Measurements from ENCODE around the gene C6orf132. TPM values are rescaled to one million over a fixed set of nuclear protein-coding genes. Genes with fewer than 3 reads are reported as not detected.
"Not testable (repeated sequence)": the region's sequence is repeated elsewhere in the genome, so short reads cannot be mapped to it uniquely, and the experiment has no call there.

C6orf132 gene
- total RNA-seq, 1 donor from 2014 or later, result 6.9 TPM

DNA sequence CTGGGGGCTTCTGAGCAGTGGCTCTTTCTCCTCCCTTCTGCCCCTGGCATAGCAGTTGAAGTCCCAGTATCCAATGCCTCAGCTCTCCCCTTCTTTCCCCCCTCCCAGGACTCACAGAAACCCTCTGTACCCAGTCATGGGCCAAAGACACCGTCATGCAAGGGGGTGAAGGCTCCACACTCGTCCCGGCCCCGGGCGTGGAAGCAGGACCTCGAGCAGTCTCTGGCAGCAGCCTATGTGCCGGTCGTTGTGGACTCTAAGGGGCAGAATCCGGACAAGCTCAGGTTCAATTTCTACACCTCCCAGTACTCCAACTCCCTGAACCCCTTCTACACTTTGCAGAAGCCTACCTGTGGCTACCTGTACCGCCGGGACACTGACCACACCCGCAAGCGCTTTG is 20.4 kb upstream of the C6orf132 start:
- no peak for DNase-seq (ENCODE audit: low read depth)

DNA sequence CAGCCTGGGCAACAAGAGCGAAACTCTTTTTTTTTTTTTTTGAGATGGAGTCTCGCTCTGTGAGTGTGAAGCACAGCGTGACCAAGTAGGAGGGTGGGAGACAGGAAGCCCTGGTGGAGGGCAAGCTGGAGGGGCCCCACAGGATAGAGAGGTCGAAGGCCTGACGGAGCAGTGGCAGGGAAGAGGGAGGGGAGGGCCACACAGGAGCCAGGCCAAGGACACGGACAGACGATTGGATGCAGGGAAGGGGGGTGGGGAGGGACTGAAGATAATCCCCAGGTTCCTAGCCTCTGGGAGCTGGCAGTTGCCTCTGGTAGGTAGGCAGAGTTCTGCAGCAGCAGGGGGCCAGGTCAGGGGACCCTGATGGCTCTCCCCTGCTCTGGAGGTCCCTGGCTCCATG is 20.0 kb upstream of the C6orf132 start:
- DNase-seq (ENCODE audit: low read depth), result no peak

DNA sequence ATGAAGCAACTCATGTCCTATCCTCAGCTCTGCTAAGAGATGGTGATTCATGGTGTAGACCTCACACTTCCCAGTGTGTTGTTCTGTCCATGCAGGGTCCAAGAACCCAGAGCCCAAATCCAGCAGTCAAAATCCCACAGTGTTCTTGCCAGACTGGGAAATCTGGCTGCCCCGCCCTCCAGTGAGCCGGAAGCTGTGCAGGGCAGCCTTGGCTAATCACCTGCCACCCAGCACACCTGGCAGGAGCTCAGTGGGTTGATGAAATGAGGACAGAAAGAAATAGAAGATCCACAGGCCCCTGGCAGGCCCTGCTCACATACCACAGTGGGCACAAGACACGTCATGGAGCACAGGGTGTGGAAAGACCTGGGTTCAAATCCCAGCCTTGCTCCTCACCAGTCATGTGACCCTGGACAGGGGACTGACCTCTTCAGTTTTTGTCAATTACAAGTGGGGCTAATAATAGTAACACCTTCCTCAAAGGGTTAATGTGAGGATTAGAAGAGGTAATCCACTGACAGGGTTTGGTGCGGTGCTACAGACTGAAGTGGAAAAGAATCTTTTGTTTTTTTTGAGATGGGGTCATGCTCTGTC is 17.1 kb upstream of the C6orf132 start:
- no peak for DNase-seq (ENCODE audit: low read depth)

DNA sequence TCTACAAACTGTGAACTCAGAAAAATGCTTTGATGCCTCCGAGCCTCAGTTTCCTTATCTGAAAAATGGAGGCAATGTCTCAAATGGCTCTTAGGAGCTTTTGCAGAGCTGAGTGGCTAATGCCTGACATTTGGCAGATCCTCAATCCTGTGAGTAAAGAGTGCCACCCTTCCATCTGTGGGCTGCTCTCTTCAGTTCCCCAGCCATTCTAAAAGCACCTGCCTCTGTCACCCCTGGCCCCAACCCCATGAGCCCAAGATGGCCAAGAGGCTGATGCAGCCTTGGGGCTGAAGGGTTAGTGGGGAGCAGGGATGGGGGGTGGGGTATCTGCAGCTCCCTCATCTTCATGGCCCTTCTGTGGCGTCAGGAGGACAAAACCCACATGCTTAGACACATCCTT is 16.2 kb upstream of the C6orf132 start:
- DNase-seq (ENCODE audit: low read depth), result no peak

DNA sequence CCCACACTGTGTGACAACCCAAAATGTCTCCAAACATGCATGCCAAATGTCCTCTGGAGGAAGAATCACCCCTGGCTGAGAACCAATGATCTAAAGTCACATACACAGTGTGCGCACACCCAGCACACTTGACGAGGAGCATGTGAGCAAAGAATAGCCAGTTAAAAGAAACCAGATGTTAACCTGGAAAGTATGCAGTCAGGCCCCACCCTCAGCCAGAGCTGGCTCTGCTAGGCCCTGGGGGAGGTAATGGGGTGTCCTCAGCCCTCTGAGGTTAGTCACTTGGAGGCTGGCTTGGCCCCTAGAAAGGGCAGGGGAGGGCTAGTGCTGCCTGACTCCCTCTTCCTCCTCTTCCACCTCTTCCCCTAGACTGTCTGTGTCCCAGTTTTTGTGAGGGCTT is 15.6 kb upstream of the C6orf132 start:
- no peak for DNase-seq (ENCODE audit: low read depth)

DNA sequence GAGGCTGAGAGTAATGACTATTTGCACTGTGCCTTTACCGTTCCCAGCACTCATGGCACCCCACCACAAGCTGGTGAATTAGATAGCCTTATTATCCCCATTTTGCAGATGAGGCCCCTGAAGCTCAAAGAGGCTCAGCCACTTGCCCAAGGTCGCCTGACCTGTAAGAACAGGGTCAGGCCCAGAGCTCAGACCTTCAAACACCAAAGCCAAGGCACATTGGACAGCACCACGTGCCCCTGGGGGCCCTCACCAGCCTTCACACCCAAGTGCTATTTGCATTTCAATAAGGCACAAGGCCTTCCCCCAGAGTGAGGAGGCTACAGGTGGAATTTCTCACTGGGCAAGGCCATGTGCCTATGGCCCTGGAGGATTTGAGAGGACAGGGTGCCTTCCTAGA is 14.2 kb upstream of the C6orf132 start:
- DNase-seq (ENCODE audit: low read depth), result no peak

DNA sequence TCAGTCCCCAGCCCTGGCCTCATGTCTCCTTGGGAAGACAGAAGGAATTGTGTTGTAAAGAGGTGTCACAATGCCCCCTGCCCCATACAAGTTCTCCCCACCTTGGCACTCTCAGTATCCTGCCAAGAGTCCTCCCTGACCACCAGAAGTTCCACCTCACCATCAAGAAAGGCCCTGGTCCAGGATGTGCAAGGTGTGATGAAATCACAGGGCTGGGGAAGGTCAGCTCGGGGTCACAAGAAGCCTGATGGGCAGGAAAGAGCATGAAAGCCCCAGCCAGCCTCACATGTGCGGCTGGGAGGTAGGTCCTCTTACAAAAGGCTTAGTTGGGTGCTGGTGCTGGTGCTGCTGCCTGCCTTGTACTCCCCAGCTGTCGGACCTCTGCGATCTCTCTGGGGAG is 12.9 kb upstream of the C6orf132 start:
- DNase-seq (ENCODE audit: low read depth), result no peak

DNA sequence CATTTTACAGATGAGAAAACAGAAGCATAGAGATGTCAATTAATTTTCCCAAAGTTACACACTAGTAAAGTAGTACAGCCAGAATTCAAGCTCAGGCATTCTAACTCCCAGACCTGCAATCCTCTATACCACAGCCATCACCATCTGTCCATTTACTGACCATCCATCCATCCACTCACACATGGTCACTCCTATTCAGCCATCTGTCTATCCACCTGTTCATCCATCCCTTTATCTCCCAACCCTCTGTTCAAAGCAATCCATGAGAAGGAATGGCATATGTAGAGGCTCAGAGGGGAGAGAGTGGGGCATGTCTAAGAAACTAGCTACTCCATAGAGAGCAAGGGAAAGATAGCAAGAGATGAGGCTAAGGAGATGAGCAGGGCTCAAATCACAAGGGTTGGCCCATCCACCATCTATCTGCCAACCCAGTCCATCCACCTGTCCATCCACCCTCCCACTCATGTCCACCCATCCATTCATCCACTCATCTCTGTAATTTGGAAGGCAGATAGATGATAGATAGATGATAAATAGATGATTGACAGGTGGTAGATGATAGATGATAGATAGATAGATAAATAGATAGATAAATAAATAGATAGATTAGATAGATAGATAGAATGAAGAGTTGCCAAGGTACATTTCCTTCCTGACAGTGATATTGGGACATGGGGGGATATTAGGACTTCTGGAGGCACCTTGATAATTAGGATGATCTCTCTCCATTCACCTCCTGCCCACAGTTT is 12.2 kb upstream of the C6orf132 start:
- no peak for DNase-seq (ENCODE audit: low read depth)

DNA sequence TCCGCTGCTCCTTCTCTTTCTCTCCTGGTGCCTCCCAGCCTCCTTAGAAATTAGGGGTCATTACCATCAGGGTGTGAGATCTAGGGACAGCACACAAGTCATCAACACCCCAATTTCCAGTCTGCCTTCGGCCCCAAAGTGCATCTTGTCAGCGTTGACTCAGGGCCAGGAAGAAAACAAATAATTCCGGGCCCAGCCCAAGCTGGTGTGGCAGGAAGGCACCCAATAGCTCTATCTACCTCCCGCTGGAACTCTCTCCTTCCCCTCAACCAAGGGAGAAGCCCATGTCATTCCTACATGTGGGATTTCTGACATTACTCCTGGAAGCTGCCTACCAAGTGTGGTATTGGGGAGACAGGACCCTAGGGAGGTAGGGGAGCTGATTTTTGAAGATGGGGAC is 11.5 kb upstream of the C6orf132 start:
- no peak for DNase-seq (ENCODE audit: low read depth)

DNA sequence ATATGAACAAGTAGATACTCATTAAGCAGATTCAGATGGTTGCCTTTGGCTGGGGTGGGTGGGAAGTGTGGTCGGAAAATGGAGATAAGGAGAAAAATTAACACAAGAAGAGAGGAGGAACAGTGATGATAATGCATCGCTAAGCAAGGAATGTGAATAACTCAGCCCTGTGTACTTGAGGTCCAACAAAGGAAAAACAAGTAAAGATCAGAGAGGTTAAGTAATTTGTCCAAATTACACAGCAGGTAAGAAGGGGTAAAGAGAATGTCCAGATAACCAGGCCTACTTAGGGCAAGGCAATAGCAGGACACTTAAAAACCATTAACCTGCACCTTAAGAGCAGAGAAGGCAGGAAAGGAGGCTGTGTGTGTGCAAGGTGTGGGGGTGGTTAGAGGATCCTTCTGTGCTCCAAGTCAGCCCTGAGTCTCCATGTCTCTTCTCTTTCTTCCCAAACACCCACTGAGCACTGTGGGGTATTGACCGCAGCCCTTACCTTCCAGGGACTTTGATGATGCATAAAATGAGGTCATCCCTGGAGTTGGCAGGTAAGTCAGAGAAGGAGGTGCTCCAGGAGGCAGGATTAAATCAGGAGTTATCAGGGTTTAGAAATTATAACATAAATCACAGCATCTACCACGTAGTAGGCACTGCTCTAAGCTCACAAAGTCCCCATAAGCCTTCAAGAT is 10.3 kb upstream of the C6orf132 start:
- not testable (repeated sequence) for DNase-seq (ENCODE audit: low read depth)

DNA sequence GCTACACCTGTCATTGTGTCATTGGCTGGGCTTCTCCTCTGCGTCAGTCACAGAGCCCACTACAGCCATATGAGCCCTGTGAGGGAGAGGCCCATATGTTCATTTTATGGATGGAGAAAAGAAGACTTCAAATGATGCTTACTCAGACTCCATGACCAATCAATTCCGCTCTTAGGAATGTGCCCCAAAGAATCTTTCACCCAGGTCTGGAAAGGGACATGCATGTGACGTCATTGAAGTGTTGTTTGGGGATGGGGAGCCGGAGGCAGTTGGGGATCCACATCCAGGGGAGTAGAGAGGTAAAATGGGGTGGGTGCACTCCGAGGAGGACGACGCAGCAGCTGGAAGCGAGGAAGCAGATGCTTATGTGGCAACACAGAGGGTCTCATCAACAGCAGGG is 9.6 kb upstream of the C6orf132 start:
- DNase-seq (ENCODE audit: low read depth), result no peak

DNA sequence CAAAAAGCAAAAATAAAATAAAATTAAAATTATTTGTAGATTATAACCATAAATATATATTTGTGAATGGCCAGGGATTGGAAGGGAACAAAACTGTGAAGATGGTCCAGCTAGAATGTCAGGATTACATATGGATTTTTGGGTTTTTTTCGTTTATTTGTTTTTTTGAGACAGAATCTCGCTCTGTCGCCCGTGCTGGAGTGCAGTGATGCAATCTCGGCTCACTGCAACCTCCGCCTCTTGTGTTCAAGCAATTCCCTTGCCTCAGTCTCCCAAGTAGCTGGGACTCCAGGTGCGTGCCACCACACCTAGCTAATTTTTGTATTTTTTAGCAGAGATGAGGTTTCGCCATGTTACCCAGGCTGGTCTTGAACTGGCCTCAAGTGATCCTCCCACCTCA is 7.8 kb upstream of the C6orf132 start:
- no peak for DNase-seq (ENCODE audit: low read depth)

DNA sequence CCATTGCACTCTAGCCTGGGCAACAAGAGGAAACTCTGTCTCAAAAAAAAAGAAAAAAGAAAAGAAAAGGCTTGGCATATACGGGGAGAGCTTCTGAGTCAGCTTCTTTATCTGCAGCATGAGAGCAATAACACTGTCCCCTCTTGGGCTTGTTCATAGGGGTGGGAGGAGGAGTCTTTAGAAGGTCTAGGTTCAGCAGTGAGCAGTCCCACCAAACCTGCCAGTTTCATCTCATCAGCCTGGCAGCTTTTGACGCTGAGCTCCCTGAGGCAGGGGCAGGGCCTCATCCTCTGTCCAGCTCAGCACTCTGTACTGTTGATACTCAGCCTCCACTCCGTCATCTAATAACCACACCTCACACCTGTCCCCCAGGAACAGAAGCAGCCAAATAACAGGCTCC is 5.6 kb upstream of the C6orf132 start:
- no peak for DNase-seq (ENCODE audit: low read depth)

DNA sequence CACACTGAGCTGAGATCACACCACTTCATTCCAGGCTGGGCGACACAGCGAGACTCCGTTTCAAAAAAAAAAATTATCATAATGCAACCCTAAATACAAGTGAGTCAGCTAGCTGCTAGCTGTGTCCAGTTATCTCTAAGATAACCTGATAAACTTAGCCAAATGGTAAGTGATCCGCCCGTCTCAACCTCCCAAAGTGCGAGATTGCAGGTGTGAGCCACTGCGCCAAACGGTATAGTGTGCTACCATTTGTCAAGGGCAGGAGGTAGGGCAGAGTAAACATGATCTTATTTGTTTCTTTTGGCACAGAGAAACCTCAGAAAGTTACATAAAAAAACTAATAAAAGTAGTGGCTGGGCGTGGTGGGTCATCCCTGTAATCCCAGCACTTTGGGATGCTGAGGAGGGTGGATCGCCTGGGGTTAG is 4.7 kb upstream of the C6orf132 start:
- no peak for DNase-seq (ENCODE audit: low read depth)

DNA sequence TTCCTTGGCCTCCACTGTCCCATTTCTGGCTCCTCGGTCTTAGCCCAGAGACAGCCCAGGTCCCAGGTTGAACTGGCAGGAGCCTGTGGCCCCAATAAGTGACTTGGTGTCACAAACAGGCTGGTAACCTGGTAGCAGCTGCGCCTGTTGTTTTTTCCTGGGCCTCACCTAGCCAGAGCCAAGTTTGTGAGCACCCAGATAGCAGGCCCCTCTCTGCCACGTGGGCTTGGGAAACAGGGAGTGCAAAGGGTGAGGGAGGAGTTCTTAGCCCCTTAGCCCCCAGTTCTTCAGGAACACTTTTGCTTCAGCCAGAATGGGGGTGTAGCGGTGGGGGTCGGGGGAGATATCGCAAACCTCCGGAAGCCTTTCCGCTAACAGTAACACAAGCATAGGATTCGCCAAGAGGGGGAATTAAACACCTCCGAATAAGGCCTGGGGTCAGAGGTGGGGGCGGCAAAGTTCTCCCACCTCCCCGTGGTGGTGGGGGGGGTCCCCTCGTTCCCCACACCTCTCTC is 760 bp downstream of the C6orf132 start:
- DNase-seq (ENCODE audit: low read depth), result no peak

DNA sequence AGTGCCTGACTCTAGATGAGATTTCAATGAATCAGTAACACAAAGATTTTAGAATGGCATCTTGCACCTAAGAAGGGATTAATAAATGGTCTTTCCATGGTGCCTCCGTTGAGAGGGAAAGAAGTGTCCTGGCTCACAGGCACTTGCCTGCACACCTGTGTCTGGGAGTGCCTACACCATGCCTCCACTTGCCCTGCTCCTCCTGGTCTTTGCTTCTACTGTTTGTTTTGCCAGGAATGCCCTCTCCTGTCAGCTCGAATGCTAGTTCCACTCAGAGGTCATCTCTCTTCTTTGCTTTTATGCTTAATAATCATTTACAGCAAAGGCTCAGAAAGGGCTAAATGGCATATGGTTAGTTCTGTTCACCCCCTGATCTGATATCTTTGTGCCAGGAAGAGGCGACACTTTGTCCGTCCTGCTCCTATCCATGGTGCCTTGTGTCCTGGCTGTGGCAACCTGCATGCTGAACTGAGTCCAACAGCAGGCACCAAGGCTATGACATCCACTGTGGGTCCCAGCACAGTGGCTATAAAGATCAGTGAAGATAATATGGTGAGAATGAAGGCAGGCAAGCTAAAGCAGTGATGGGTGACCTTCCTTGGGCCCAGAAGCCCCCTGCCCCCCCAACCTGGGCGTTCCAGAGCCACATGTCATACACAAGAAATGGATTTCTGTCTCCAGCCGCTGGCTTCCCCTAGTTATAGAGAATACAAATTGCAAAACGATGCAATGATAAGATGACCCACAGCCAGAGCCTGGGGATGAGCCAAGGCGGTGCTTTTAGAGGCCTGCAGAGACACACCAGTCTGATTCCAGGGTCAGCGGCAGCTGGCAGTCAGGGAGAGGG is 1.4 kb downstream of the C6orf132 start:
- DNase-seq (ENCODE audit: low read depth), result no peak

DNA sequence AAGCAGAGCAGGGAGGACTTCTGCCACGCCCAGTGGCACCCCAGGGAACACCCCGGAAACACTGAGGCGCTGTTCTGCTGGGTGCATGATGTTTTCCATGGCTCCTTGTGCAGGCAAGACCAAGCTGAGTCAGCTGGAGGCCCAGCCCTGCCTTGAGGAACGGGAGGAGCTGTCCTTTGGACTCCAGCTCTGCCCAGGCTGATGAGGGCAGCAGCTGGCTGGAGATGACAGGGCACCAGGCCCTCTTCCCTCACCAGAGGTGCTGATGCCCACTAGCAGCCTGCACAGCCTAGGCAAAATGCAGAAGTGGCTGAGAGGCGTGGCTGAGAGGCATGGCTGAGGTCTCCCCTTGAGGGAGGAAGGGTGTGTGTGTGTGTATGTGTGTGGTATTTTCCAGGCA is 2.4 kb downstream of the C6orf132 start:
- peak; percentile 67 for DNase-seq (ENCODE audit: low read depth)

DNA sequence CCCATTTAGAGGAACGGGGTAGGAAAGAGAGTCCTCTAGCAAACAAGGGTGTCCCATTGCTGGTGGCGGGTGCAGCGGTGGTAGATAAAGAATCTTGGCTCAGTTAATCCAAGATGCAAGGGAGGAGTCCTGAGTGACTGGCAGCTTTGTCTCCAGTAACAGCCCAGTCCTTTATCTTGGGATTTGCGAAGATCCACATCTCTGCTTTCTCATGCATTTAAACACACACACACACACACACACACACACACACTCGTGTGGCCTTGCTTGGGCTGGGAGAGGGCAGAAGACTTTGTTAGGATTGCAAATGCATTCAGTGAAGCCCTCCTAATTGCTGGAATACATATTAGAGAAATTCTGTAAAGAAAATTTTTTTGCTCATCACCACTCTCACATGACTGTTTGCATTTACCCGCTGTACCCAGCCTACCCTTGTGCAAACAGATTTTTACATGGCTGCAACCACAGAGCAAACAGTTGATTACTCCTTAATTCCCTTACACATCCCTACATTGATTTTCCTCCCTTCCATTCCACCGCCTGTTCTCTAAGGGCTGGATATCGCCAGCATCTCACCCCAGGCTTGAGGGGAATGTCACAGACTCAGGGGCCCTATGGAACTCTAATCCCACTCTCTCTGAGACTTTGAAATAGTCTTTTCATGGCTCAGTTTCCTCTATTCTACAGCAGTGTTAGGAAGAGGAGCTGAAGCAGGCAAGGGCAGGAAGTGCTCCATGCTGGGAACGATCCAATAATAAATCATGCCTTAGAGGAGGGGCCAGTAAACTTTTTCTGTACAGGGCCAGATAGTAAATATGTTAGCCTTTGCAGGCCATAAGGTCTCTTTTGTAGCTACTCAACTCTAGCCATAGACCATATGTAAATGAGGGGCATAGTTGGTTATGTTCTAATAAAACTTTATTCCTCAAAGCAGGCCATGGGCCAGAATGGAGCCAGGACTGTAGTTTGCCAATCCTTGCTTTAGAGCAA is 3.5 kb downstream of the C6orf132 start:
- DNase-seq (ENCODE audit: low read depth), result no peak

DNA sequence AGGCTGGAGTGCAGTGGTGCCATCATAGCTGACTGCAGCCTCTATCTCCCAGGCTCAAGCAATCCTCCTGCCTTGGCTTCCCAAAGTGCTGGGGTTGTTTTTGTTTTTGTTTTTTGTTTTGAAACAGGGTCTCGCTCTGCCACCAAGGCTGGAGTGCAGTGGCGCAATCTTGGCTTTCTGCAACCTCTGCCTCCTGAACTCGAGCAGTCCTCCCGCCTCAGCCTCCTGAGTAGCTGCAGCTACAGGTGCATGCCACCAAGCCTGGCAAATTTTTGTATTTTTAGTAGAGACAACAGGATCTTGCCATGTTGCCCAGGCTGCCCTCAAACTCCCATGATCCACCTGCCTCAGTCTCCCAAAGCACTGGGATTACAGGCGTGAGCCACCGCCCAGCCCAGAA is 4.2 kb downstream of the C6orf132 start:
- DNase-seq (ENCODE audit: low read depth), result no peak

DNA sequence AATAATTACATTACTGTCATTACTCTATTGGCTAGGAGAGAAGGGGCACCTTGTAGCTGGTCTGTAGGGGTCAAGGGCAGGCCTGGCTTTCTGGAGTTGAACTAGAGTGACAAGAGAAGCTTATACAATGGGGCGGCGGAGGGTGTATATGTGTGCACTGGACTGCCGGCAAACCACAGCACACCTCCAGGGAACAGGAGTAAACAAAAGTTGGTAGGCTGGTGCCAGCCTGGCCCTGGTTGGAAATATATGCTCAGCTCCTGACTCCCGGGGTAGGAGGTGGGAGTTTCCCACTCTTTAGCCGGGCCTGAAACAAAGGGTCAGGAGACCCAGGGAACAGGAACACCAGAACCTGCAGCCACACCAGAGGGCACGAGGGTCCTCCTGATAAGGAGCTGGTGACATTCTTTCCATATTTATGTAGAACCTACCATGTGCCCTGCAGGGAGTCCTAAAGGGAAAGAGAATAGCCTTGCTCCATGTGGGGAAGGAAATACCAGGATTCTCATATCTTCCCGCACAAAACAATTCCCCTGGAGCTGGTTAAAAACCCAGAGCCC is 5.1 kb downstream of the C6orf132 start:
- DNase-seq (ENCODE audit: low read depth), result peak; percentile 57

Measured in renal cortical epithelial cell (primary cell).